Hematopoietic multipotent progenitor cell treated with erythropoietin and hydrocortisone succinate and interleukin-3 and kit ligand, for 15 days (in vitro differentiated cells): ENCODE measurements around the gene CTCF.

ENCODE experiments used
- DNase-seq: peaks from one replicate; pipeline ENCODE4 v3.0.0-alpha.2; 2015; ENCODE audit warnings: low spot score

CTCF gene

GRCh38 chr16:67679935-67680897, 117.9 kb downstream of the CTCF start:
- no peak for DNase-seq

- no peak for DNase-seq
Observed at GRCh38 chr16:67683767-67684166, 121.4 kb downstream of the CTCF start.

- no peak for DNase-seq
Observed at GRCh38 chr16:67685388-67686112, 123.2 kb downstream of the CTCF start.
